Central memory CD8-positive, alpha-beta T cell (primary cell): ENCODE data around the gene TSPEAR.

Experiments used
- ATAC-seq: fragments of 150-1000 bp; cut with Tn5 transposase; replicated peaks from 2 replicates; pipeline ENCODE4 v1.10.0; 2022; ENCODE audit warnings: mild to moderate bottlenecking, moderate FRiP score, moderate number of reproducible peaks; ENCODE audit not compliant: poor library complexity, severe bottlenecking; ENCODE audit errors: extremely low read depth
- DNase-seq, 2 donors: peaks; one replicate each; pipeline ENCODE4 v3.0.0; 2021; ENCODE audit warnings: low spot score in 2 of 2
- H3K27ac Mint-ChIP-seq: one replicate; pipeline ENCODE4 v1.8.0; 2022; ENCODE audit warnings: low read depth, mild to moderate bottlenecking, moderate library complexity, mixed read lengths
- H3K27me3 Mint-ChIP-seq: one replicate; pipeline ENCODE4 v1.8.0; 2022; ENCODE audit warnings: mixed read lengths
- H3K36me3 Mint-ChIP-seq: one replicate; pipeline ENCODE4 v1.8.0; 2022; ENCODE audit warnings: mild to moderate bottlenecking, moderate library complexity, mixed read lengths; ENCODE audit not compliant: insufficient read depth
- H3K4me1 Mint-ChIP-seq: one replicate; pipeline ENCODE4 v1.8.0; 2022; ENCODE audit warnings: mixed read lengths
- H3K4me3 Mint-ChIP-seq: one replicate; pipeline ENCODE4 v1.8.0; 2022; ENCODE audit warnings: mild to moderate bottlenecking, moderate library complexity, mixed read lengths
- H3K9me3 Mint-ChIP-seq: one replicate; pipeline ENCODE4 v1.8.0; 2022; ENCODE audit warnings: mixed read lengths

The TSPEAR gene

DNA sequence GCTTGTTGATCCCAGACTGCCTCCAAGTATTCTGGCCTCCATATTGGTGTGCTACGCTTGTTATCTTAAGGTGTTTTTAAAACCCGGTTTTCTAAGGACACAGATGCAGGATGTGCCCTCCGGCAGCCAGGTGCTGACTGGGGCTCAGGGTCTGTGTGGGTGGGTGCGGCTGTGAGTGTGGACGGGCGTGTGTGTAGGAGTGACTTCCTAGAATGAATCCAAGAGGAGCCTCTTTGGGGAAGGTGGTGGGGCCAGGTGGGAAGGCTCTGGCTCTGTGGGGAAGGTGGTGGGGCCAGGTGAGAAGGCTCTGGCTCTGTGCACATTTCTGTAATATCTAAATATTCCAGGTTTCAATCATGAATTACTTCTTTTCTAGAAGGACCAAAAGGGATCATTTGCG lies 12.8 kb upstream of the TSPEAR start:
- no peak for ATAC-seq
- H3K27me3 Mint-ChIP-seq, result peaks cover 64% of the 10 kb centered on the region
- peaks cover 17% of the 10 kb centered on the region for H3K4me1 Mint-ChIP-seq
- H3K4me3 Mint-ChIP-seq, result no peak overlapping the region
- no peaks in the 10 kb centered on the region for H3K9me3 Mint-ChIP-seq
- peaks cover 2% of the 10 kb centered on the region for H3K36me3 Mint-ChIP-seq
- peak overlapping the region; percentile 74 for H3K27ac Mint-ChIP-seq
- no peak for DNase-seq

DNA sequence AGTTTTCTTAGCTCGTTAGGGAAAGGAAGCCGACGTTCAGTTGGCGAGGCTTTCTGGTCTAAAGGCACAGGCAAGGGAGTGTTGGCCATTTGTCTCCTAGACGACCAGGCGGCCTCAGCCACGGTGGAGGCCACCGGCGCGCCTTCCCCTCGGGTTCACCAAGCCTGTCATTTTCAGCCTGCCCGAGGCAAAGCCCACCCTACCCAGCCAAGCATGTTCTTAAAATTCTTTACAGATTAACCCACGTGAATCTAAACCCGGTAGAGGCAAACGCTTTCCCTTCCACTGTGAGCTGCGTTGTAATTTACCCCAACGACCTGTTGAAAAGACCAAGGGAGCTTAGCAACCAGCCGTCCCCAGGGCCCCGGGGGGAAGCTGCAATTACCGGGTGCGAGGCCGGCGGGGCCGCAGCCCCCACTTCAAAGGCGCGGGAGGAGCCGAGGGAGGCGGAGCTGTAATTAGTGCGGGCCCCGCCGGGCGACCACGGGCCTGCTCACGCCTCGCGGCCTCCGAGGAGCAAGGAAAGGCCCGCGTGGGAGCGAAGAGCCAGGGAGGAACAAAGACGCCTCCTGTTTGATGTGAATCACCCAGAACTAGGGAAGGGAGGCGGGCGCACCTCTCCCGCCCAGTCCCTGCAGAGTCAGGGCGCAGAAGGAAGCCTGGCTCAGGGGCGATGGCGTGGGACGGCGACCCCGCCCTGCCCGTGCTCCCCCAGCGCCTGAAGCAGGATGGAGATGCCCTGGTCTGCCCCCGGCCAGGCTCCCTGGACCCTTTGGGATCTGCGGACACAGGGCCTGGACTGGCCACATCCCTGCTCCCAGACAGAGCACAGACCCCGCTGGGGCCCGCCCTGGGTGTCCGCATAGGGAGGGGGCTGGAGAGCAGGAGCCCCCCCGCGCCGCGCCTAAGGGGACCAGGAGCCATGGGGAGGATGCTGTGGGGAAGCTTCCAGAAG lies 12.1 kb upstream of the TSPEAR start:
- DNase-seq, result no peak
- ATAC-seq, result peak; percentile 56
- Mint-ChIP-seq H3K27ac (peak overlapping the region; percentile 74), H3K4me1 (peaks cover 17% of the 10 kb centered on the region), H3K4me3 (peak overlapping the region; percentile 73), H3K36me3 (peaks cover 2% of the 10 kb centered on the region), H3K9me3 (no peaks in the 10 kb centered on the region), H3K27me3 (peaks cover 71% of the 10 kb centered on the region)

DNA sequence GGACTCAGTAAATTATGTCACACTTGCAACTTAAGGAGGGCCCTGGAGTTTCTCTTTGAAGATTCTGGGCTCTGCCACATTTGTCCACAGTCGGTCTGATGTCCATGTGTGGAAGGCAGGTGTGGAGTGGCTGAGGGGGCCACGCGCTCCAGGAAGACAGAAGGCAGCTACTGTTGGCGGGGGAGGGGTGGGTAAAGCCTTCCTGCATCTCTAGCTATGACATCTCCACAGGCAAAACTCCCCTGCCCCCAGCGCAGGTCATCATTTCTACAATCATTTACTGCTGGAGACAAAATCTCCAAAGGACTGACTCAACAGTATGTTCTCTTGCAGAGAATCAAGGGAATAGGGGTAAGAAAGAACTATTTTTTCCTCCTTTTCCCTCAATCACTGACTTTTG lies 11.4 kb upstream of the TSPEAR start:
- ATAC-seq, result no peak
- Mint-ChIP-seq H3K4me3 (peak overlapping the region; percentile 73), H3K4me1 (peaks cover 17% of the 10 kb centered on the region), H3K27me3 (peaks cover 74% of the 10 kb centered on the region), H3K36me3 (no peaks in the 10 kb centered on the region), H3K27ac (peak overlapping the region; percentile 61), H3K9me3 (no peaks in the 10 kb centered on the region)
- no peak for DNase-seq

DNA sequence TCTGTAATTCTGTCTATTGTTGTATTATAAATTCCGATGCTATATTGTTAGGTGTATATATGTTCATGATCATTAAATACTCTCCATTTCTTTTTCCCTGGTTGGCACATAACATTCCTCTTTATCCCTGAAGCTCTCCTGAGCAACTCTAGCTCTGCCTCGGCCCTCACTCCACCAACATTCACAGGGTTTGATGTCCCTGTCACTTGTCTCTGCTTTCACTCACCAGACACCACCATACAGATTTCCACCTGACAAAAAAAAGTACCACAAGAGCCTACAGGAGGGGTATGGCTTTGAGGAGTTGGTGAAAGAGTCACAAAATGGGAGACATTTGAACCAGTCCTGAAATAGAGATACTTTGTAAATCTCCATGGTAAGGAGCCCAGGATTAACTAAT lies 8.8 kb upstream of the TSPEAR start:
- ATAC-seq (no peak), DNase-seq (no peak)
- Mint-ChIP-seq H3K27ac (no peak overlapping the region), H3K4me3 (no peak overlapping the region), H3K4me1 (peaks cover 17% of the 10 kb centered on the region), H3K36me3 (no peaks in the 10 kb centered on the region), H3K27me3 (peaks cover 76% of the 10 kb centered on the region), H3K9me3 (no peaks in the 10 kb centered on the region)

DNA sequence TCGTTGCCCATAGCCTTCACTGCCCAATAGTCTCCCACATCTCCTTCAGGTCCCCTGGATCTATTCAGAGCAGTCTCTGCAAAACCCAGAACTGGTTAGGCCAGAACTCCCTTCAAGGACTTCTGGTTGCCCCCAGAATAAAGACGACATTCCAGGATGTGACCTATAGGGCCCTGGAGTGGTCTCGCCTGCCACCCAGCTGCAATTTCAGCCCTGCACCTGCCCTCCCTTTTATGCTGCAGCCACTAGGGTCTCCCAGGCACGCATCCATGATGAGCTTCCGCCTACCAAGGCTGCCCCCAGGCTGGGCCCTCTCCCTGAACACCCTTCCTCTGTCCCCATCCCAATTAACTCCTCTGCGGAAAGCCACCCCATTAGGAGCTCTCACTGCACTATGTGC lies 7.2 kb upstream of the TSPEAR start:
- peaks cover 12% of the 10 kb centered on the region for H3K4me1 Mint-ChIP-seq
- no peak for DNase-seq
- H3K4me3 Mint-ChIP-seq, result no peak overlapping the region
- no peak for ATAC-seq
- H3K9me3 Mint-ChIP-seq, result no peaks in the 10 kb centered on the region
- peaks cover 92% of the 10 kb centered on the region for H3K27me3 Mint-ChIP-seq
- H3K27ac Mint-ChIP-seq, result no peak overlapping the region
- no peaks in the 10 kb centered on the region for H3K36me3 Mint-ChIP-seq

DNA sequence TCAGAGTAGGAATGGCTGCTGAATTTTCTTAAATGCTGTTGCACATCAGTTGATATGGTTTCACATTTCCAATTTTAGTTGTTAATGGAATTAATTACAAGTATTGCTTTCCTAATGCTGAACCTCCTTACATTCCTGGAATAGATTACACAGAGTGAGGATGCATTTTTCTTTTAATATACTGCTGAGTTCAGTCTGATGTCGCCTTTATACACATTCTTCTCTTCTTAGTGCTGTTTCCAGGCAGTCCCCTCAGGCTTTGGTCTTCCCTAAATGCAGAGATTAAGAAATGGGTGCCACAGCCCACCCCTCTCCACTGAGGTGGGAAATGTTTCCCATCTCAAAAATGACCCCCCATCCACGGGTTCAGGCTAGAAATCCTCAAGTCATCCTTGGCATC lies 6.7 kb upstream of the TSPEAR start:
- Mint-ChIP-seq H3K4me3 (no peak overlapping the region), H3K4me1 (peaks cover 7% of the 10 kb centered on the region), H3K36me3 (no peaks in the 10 kb centered on the region), H3K27me3 (peaks cover 94% of the 10 kb centered on the region), H3K9me3 (no peaks in the 10 kb centered on the region), H3K27ac (no peak overlapping the region)
- no peak for ATAC-seq
- DNase-seq, result no peak

DNA sequence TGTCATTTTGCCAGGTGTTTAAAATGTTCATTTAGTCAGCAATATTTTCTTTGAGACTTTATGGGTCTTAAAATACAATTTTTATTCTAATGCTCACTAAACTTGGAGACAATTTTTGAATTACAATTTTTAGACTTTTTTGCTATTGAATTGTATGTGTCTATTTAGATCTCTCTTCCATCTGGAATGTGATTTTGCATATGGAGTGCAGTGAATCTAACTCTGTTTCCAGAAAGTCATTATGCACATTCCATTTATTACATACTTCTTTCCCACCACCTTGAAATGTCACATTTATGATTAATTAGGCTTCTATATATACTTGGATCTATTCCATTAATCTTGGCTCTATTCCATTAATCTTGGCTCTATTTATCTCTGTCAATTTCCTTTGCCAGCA lies 5.6 kb upstream of the TSPEAR start:
- Mint-ChIP-seq H3K27me3 (peaks cover 97% of the 10 kb centered on the region), H3K4me1 (no peaks in the 10 kb centered on the region)

DNA sequence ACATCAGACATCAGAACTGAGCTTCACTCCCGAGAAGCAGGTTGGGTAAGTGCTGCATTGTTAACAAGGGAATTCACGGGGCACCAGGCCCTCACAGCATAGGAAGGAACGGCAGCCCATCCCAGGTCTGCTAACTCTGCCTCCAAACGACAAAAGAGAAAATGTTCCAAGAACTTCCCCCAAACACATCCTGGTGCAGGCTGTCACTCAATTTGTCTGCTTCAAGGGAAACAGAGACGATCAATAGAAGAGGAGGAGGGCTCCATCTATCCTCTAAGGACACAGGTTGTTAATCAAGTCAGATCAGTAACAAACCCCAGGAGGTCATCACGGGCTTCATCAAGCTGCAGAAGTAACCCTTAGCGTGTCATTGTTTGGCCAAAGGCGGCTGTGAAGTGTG lies 3.5 kb upstream of the TSPEAR start:
- H3K27ac Mint-ChIP-seq, result no peak overlapping the region
- peaks cover 13% of the 10 kb centered on the region for H3K4me1 Mint-ChIP-seq
- ATAC-seq, result no peak
- H3K36me3 Mint-ChIP-seq, result no peaks in the 10 kb centered on the region
- no peaks in the 10 kb centered on the region for H3K9me3 Mint-ChIP-seq
- no peak for DNase-seq
- H3K4me3 Mint-ChIP-seq, result no peak overlapping the region
- peaks cover 100% of the 10 kb centered on the region for H3K27me3 Mint-ChIP-seq

More for the DNA sequence above, 5.6 kb upstream of the TSPEAR start:
- DNase-seq (no peak), ATAC-seq (no peak)
- H3K36me3 Mint-ChIP-seq, result no peaks in the 10 kb centered on the region
- H3K27ac Mint-ChIP-seq, result no peak overlapping the region
- H3K4me3 Mint-ChIP-seq, result no peak overlapping the region
- no peaks in the 10 kb centered on the region for H3K9me3 Mint-ChIP-seq

DNA sequence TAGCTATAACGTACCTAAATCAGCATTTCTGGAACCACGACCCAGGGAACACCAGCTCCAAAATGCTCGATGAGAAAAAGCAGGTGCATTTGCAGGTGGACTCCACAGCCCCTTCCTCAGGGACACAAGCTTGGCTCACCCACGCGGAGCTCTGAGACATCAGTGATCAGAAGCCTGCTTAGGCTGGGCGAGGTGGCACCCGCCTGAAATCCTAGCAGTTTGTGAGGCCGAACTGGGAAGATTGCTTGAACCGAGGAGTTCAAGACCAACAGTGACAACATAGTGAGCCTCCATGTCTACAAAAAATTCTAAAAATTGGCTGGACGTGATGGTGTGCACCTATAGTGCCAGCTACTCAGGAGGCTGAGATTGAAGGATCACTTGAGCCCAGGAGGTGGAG lies 2.5 kb upstream of the TSPEAR start:
- no peaks in the 10 kb centered on the region for H3K9me3 Mint-ChIP-seq
- H3K27ac Mint-ChIP-seq, result no peak overlapping the region
- no peak overlapping the region for H3K4me3 Mint-ChIP-seq
- no peak for ATAC-seq
- H3K4me1 Mint-ChIP-seq, result peaks cover 23% of the 10 kb centered on the region
- no peaks in the 10 kb centered on the region for H3K36me3 Mint-ChIP-seq
- DNase-seq, result no peak
- peaks cover 100% of the 10 kb centered on the region for H3K27me3 Mint-ChIP-seq

DNA sequence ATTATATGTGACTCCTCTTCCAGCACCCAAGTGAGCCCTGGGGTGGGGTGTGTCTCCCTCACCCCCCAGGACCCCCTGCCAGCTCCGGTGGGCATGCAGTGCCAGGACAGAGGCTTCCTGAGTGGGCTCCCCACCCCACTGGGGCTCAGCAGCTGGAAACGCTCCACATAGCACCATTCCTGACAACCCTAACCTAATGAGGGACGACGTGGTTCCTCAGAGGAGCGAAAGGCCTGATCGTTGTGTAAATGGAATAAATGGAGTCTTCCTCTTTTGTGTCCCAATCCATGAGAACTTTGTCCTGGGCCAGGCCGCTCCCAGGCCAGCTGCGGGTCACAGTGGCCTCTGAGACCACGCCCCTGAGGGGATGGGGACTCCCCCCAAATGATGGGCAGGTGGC lies 1.8 kb upstream of the TSPEAR start:
- ATAC-seq (no peak), DNase-seq (no peak)
- no peak overlapping the region for H3K27ac Mint-ChIP-seq
- no peak overlapping the region for H3K4me3 Mint-ChIP-seq
- no peaks in the 10 kb centered on the region for H3K9me3 Mint-ChIP-seq
- no peaks in the 10 kb centered on the region for H3K36me3 Mint-ChIP-seq
- peaks cover 23% of the 10 kb centered on the region for H3K4me1 Mint-ChIP-seq
- peaks cover 100% of the 10 kb centered on the region for H3K27me3 Mint-ChIP-seq

DNA sequence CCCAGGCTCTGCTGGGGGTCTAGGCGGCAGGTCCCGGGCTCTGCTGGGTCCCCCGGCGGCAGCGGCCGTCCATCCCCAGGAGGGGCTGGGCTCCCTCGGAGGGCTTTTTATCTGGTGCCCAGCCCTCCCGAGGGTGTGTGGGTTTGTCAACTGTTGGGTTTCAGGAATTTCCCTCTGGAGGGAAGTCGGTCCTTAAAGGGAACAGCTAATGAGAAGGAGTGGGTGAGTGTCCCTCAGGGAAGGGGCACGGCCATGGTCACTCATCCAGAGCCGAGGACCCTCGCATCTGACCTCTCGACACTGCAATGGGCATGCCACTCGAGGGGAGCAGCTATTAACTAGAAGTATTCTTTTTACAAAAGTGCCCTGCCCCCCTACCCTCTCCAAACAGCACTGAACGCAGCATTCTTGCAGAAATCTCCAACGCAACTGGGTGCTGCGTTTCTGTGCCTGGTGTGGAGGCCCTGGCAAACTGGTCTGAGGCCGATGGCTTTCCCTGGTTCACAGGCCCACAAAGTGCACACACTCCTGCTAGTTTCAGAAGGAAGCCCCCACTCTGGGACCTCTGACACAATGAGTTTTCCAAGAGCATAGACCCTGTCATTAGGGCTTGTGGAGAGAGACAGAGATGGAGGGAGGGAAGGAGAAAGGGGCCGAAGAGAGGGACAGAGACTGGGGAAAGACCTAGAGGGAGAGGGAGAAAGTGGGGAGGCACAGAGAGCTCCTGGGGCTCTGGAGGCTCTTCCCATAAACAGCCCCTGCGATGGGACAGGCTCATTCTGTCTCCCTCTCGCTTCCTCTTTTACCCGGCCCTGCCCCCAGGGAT lies 1.0 kb upstream of the TSPEAR start:
- DNase-seq (no peak), ATAC-seq (no peak)
- Mint-ChIP-seq H3K4me1 (peaks cover 23% of the 10 kb centered on the region), H3K9me3 (no peaks in the 10 kb centered on the region), H3K27me3 (peaks cover 100% of the 10 kb centered on the region), H3K4me3 (no peak overlapping the region), H3K36me3 (peaks cover 2% of the 10 kb centered on the region), H3K27ac (no peak overlapping the region)

DNA sequence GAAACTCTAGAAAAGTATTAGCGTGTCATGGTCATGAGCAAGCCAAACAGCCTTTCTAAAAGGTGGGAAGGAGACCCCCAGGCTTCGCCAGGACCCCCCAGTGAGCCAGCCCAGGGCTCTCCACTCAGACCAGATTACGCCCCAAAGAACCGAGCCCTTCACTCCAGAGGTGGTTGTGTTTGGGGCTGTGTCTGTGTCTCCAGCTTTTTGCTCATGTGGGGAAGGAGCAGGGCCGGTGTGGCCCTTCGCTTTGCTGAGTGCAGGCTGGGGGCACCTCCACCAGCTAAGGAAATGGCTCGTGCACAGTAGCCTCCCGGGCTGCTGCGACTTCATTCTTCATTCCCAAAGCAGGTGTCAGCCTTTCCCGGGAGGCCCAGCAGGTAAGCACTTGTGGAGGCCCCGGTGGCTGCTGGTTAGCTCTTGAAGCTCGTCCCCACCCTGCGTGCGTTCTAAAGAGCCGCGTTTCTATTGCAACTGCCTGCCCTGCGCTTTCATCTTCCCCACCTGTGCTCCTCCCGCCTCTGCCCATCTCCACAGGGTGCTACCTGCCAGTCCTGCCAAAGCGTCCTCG lies 531 bp downstream of the TSPEAR start:
- Mint-ChIP-seq H3K4me1 (peaks cover 25% of the 10 kb centered on the region), H3K9me3 (peaks cover 1% of the 10 kb centered on the region), H3K4me3 (peak overlapping the region; percentile 52), H3K27ac (no peak overlapping the region), H3K36me3 (peaks cover 3% of the 10 kb centered on the region), H3K27me3 (peaks cover 100% of the 10 kb centered on the region)
- DNase-seq, result no peak
- no peak for ATAC-seq
